ENCODE measurements around the gene PTPRN2. TPM values are rescaled to one million over a fixed set of nuclear protein-coding genes. Genes with fewer than 3 reads are reported as not detected.

Gene PTPRN2
- total and polyA plus RNA-seq, 2 of the 8 experiments (the other 6 are each of a cell fraction or from before 2014, with no cell fraction given): 2.6 to 4.5 TPM

DNA sequence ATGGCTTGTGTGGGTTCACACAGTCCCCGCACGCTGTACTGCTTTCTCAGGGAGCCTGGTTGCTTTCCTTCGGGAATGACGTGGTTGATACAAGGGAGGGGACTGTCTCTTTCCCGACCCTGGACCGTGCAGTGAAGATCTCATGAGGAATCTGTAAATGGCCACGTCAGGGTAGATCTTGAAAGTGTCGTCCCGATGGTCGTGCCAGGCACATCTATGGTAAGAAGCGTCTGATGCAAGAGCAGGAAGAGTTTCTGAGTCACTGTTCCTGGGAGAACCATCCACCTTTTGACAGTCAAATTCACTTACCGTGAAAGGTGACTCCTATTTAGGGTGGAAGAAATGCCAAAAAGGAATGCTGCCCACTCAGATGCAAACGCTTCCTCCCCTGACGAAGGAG, 500.4 kb downstream of the PTPRN2 start:
- H2AK5ac ChIP-seq (ENCODE audit: low read depth, low read length): no peak overlapping the region
- no peaks in the 10 kb centered on the region for H4K20me1 ChIP-seq (replicated peaks in 1 of 2; ENCODE audit: control insufficient read depth in 1 of 2, insufficient read depth in 2 of 2, low read length in 2 of 2)
- no peak overlapping the region for H2BK5ac ChIP-seq (ENCODE audit: low read depth, low read length)
- H3K79me2 ChIP-seq (ENCODE audit: control insufficient read depth in 1 of 2, insufficient read depth in 2 of 2, low read length in 2 of 2): no peaks in the 10 kb centered on the region
- H4K8ac ChIP-seq (ENCODE audit: extremely low read depth, insufficient read depth, low read length): no peak overlapping the region
- no peak overlapping the region for H4K91ac ChIP-seq (replicated peaks; ENCODE audit: insufficient read length, low read length)
- CTCF ChIA-PET (ENCODE audit: partially characterized antibody): interaction anchor here (0.9 kb wide), 1 partner anchor 18 kb away, joined by 3 read pairs; no protein-coding TSS in a partner anchor
- H3K4ac ChIP-seq (replicated peaks; ENCODE audit: insufficient read length, low read depth, low read length): no peak overlapping the region
- H3K23ac ChIP-seq (ENCODE audit: insufficient read length): no peak overlapping the region
- DNase-seq (ENCODE audit: low read depth in 1 of 2, low spot score in 2 of 2): no peak
- H2BK20ac ChIP-seq (ENCODE audit: low read length): no peak overlapping the region
- no peak overlapping the region for H2BK15ac ChIP-seq (ENCODE audit: low read length)
- H2AFZ ChIP-seq (ENCODE audit: low read length): no peak overlapping the region
- no peak overlapping the region for H3K18ac ChIP-seq (ENCODE audit: extremely low read depth, low read length)
- POLR2A ChIA-PET (ENCODE audit: partially characterized antibody): no interaction called here
- H3K79me1 ChIP-seq (ENCODE audit: low read depth, low read length): no peaks in the 10 kb centered on the region
- H3K14ac ChIP-seq (ENCODE audit: insufficient read length): no peak overlapping the region
- no peak overlapping the region for H4K5ac ChIP-seq (ENCODE audit: insufficient read length, low read depth, low read length)
- H3K4me3 ChIP-seq (ENCODE audit: extremely low read depth in 1 of 4, insufficient read depth in 2 of 4, low read depth in 3 of 4, low read length in 4 of 4): no peak overlapping the region
- no peak for FAIRE-seq
- H2BK120ac ChIP-seq (replicated peaks; ENCODE audit: low read depth, low read length): no peak overlapping the region
- TF ChIP-seq TCF12 (IDR thresholded peaks at IDR 0.05; ENCODE audit: low read depth, low read length) (no peak), CHD1 (IDR thresholded peaks at IDR 0.05; ENCODE audit: low read depth, low read length) (no peak), KDM4A (IDR thresholded peaks at IDR 0.05; ENCODE audit: low read depth, low read length, severe bottlenecking) (no peak), CBX5 (IDR thresholded peaks at IDR 0.05; ENCODE audit: low read depth, low read length) (no peak), EGR1 (IDR thresholded peaks at IDR 0.05; ENCODE audit: borderline replicate concordance, low read depth, low read length) (no peak), KDM1A (IDR thresholded peaks at IDR 0.05; ENCODE audit: borderline replicate concordance, low read length) (no peak), TAF1 (IDR thresholded peaks at IDR 0.05; ENCODE audit: low read depth, low read length) (no peak), RAD21 (IDR thresholded peaks at IDR 0.05 in 1 of 2, conservative IDR thresholded peaks at IDR 0.05 in 1 of 2; ENCODE audit: low read depth in 2 of 2, low read length in 2 of 2) (no peak), RXRA (IDR thresholded peaks at IDR 0.05; ENCODE audit: insufficient read depth, low read depth, low read length) (no peak), NRF1 (IDR thresholded peaks at IDR 0.05; ENCODE audit: low read depth, low read length) (no peak), MAFK (IDR thresholded peaks at IDR 0.05; ENCODE audit: low read depth, low read length) (no peak)
- TF ChIP-seq, protein P1, sequence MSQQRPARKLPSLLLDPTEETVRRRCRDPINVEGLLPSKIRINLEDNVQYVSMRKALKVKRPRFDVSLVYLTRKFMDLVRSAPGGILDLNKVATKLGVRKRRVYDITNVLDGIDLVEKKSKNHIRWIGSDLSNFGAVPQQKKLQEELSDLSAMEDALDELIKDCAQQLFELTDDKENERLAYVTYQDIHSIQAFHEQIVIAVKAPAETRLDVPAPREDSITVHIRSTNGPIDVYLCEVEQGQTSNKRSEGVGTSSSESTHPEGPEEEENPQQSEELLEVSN (IDR thresholded peaks at IDR 0.05): no peak
- H3K4me1 ChIP-seq (replicated peaks in 1 of 4; ENCODE audit: control insufficient read depth in 3 of 4, insufficient read depth in 4 of 4, low read length in 3 of 4): no peaks in the 10 kb centered on the region; a peak in 1 of 7 replicates
- no peak overlapping the region for H3K9ac ChIP-seq (replicated peaks in 1 of 4; ENCODE audit: extremely low read depth in 1 of 4, low read depth in 3 of 4, low read length in 3 of 4)
- no peaks in the 10 kb centered on the region for H3K36me3 ChIP-seq (ENCODE audit: control insufficient read depth in 2 of 4, insufficient read depth in 4 of 4, low read length in 3 of 4)
- H3K27ac ChIP-seq (ENCODE audit: low read depth, low read length): no peak overlapping the region
- H3K56ac ChIP-seq (replicated peaks; ENCODE audit: insufficient read length, low read depth, low read length): no peak overlapping the region
- H2BK12ac ChIP-seq (ENCODE audit: low read depth, low read length): no peak overlapping the region; the same call in 1 of the 2 replicates
- 84% methylated on average over 14 of the region's 14 CpGs; no CpG with 5 or more reads in 1 of the 2 experiments for WGBS, 2 experiments (ENCODE audit: extremely low coverage in 1 of 2, insufficient coverage in 1 of 2, insufficient read length in 1 of 2, insufficient replicate concordance in 2 of 2, low coverage in 1 of 2, low lambda C conversion rate in 2 of 2, missing lambda C conversion rate in 1 of 2)
- H3K23me2 ChIP-seq (ENCODE audit: low read depth, low read length): peaks cover 8% of the 10 kb centered on the region; the same call in 1 of the 2 replicates
- peaks cover 0 to 1% (median 0%) of the 10 kb centered on the region in 4 experiments; a peak in 2 of 7 replicates for H3K27me3 ChIP-seq (replicated peaks in 1 of 4; ENCODE audit: control insufficient read depth in 3 of 4, extremely low read depth in 1 of 4, insufficient read depth in 3 of 4, low read length in 3 of 4)
- H3K9me3 ChIP-seq (ENCODE audit: insufficient read depth in 2 of 2, low read depth in 1 of 2, low read length in 1 of 2): peaks cover 4 to 44% of the 10 kb centered on the region in 2 experiments; a peak in 2 of 4 replicates
- H3K4me2 ChIP-seq (ENCODE audit: insufficient read depth in 1 of 2, low read depth in 2 of 2, low read length in 2 of 2): no peak overlapping the region

Measured in H1 (cell line).